Ovary (tissue), 3 donors: ENCODE measurements around the gene PLEKHH1.

ENCODE experiments used
- EP300 ChIP-seq: sonication (generic); formaldehyde crosslinking; IDR thresholded peaks from one replicate; pipeline ENCODE4 v1.6.1; 2017; ENCODE audit warnings: antibody characterized with exemption
- POLR2A ChIP-seq: fragments of 450-650 bp; IDR thresholded peaks from one replicate; pipeline ENCODE4 v1.6.1; 2017; ENCODE audit warnings: antibody characterized with exemption, mild to moderate bottlenecking, moderate library complexity
- TF ChIP-seq, protein P1 (sequence below), 3 donors: fragments of 450-650 bp in 2 of 3; fragments of 200-600 bp in 1 of 3; IDR thresholded peaks; one replicate each; pipeline versions ENCODE4 v1.5.1 to v1.8.0; 2016 to 2022; ENCODE audit warnings: antibody characterized with exemption in 3 of 3, mild to moderate bottlenecking in 1 of 3
- donor health status: DM: no; HTN: no; CAD: no.

- TF ChIP-seq POLR2A (no peak), EP300 (no peak)
- TF ChIP-seq, protein P1, sequence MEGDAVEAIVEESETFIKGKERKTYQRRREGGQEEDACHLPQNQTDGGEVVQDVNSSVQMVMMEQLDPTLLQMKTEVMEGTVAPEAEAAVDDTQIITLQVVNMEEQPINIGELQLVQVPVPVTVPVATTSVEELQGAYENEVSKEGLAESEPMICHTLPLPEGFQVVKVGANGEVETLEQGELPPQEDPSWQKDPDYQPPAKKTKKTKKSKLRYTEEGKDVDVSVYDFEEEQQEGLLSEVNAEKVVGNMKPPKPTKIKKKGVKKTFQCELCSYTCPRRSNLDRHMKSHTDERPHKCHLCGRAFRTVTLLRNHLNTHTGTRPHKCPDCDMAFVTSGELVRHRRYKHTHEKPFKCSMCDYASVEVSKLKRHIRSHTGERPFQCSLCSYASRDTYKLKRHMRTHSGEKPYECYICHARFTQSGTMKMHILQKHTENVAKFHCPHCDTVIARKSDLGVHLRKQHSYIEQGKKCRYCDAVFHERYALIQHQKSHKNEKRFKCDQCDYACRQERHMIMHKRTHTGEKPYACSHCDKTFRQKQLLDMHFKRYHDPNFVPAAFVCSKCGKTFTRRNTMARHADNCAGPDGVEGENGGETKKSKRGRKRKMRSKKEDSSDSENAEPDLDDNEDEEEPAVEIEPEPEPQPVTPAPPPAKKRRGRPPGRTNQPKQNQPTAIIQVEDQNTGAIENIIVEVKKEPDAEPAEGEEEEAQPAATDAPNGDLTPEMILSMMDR (IDR thresholded peaks at IDR 0.05), result no peak
Measured at GRCh38 chr14:67633451-67634147, 100.5 kb downstream of the PLEKHH1 start.
